IPS DF 6.9 (cell line): Measurements from ENCODE around the gene SPEM2.

Source experiments
- DNase-seq: peaks from one replicate; pipeline ENCODE4 v3.0.0-alpha.2; 2013; ENCODE audit warnings: low read depth, low spot score
- H3K27ac ChIP-seq: one replicate; pipeline ENCODE4 v1.5.1; 2013; ENCODE audit warnings: low read length, control low read depth
- H3K27me3 ChIP-seq: 2 replicates; pipeline ENCODE4 v1.6.1; 2013; ENCODE audit warnings: mild to moderate bottlenecking, low read length; ENCODE audit not compliant: control insufficient read depth, insufficient read depth
- H3K36me3 ChIP-seq: 2 replicates; pipeline ENCODE4 v1.6.1; 2013; ENCODE audit warnings: low read length; ENCODE audit not compliant: control insufficient read depth, insufficient read depth
- H3K4me1 ChIP-seq: 2 replicates; pipeline ENCODE4 v1.6.1; 2013; ENCODE audit warnings: low read length; ENCODE audit not compliant: control insufficient read depth, insufficient read depth
- H3K4me3 ChIP-seq: 2 replicates; pipeline ENCODE4 v1.5.1; 2013; ENCODE audit warnings: mild to moderate bottlenecking, low read length
- H3K9me3 ChIP-seq: 2 replicates; pipeline ENCODE4 v1.6.1; 2013; ENCODE audit warnings: low read length, inconsistent platforms; ENCODE audit not compliant: control insufficient read depth, insufficient read depth
- WGBS: extraction: QIAGEN DNeasy Blood & Tissue Kit; methylation state at CpG from one replicate; pipeline ENCODE4 v1.1.7; 2013; ENCODE audit warnings: mixed read lengths, missing lambda C conversion rate; ENCODE audit not compliant: insufficient read length, insufficient coverage; 5-methylcytosine and 5-hydroxymethylcytosine counted together

Gene SPEM2

GRCh38 chr17:7410634-7411426 lies 14.6 kb upstream of the SPEM2 start:
- Histone ChIP-seq H3K4me1 (peaks cover 2% of the 10 kb centered on the region), H3K4me3 (no peak overlapping the region), H3K27me3 (no peaks in the 10 kb centered on the region), H3K27ac (no peak overlapping the region), H3K9me3 (no peaks in the 10 kb centered on the region), H3K36me3 (peaks cover 30% of the 10 kb centered on the region)
- no CpG with 5 or more reads among the region's 25 CpGs for WGBS
- DNase-seq: no peak

- WGBS: no CpG with 5 or more reads among the region's 8 CpGs
- Histone ChIP-seq H3K36me3 (peaks cover 31% of the 10 kb centered on the region), H3K4me3 (no peak overlapping the region), H3K27ac (no peak overlapping the region), H3K4me1 (peaks cover 2% of the 10 kb centered on the region), H3K27me3 (no peaks in the 10 kb centered on the region), H3K9me3 (no peaks in the 10 kb centered on the region)
- no peak for DNase-seq
Observed at GRCh38 chr17:7411427-7411750, 14.0 kb upstream of the SPEM2 start.

GRCh38 chr17:7413346-7413985 lies 11.9 kb upstream of the SPEM2 start:
- no peak for DNase-seq
- no CpG with 5 or more reads among the region's 6 CpGs for WGBS
- no peak overlapping the region for H3K4me3 ChIP-seq

GRCh38 chr17:7414837-7415236 lies 10.6 kb upstream of the SPEM2 start:
- no peak for DNase-seq
- no CpG with 5 or more reads among the region's 14 CpGs for WGBS
- Histone ChIP-seq H3K9me3 (no peaks in the 10 kb centered on the region), H3K4me3 (no peak overlapping the region), H3K27ac (no peak overlapping the region), H3K4me1 (peaks cover 2% of the 10 kb centered on the region; the same call in 1 of the 2 replicates), H3K27me3 (no peaks in the 10 kb centered on the region), H3K36me3 (peaks cover 29% of the 10 kb centered on the region)

More at GRCh38 chr17:7413346-7413985, 11.9 kb upstream of the SPEM2 start:
- Histone ChIP-seq H3K4me1 (peaks cover 2% of the 10 kb centered on the region; the same call in 1 of the 2 replicates), H3K27ac (no peak overlapping the region), H3K27me3 (no peaks in the 10 kb centered on the region), H3K9me3 (no peaks in the 10 kb centered on the region), H3K36me3 (peaks cover 41% of the 10 kb centered on the region)

- peaks cover 5% of the 10 kb centered on the region for H3K4me1 ChIP-seq
- no peak for DNase-seq
- no peak overlapping the region for H3K27ac ChIP-seq
- WGBS: no CpG with 5 or more reads among the region's 23 CpGs
- no peaks in the 10 kb centered on the region for H3K9me3 ChIP-seq
- H3K36me3 ChIP-seq: peaks cover 21% of the 10 kb centered on the region
- H3K27me3 ChIP-seq: no peaks in the 10 kb centered on the region
- no peak overlapping the region for H3K4me3 ChIP-seq
Observed at GRCh38 chr17:7415784-7416183, 9.6 kb upstream of the SPEM2 start.

- Histone ChIP-seq H3K4me3 (no peak overlapping the region), H3K36me3 (peaks cover 21% of the 10 kb centered on the region), H3K9me3 (no peaks in the 10 kb centered on the region), H3K27ac (no peak overlapping the region), H3K27me3 (no peaks in the 10 kb centered on the region), H3K4me1 (peaks cover 5% of the 10 kb centered on the region)
- DNase-seq: no peak
- WGBS: no CpG with 5 or more reads among the region's 6 CpGs
Observed at GRCh38 chr17:7416323-7416722, 9.1 kb upstream of the SPEM2 start.

GRCh38 chr17:7417056-7417655 lies 8.3 kb upstream of the SPEM2 start:
- no CpG with 5 or more reads among the region's 54 CpGs for WGBS
- Histone ChIP-seq H3K36me3 (peaks cover 21% of the 10 kb centered on the region), H3K27me3 (no peaks in the 10 kb centered on the region), H3K27ac (no peak overlapping the region), H3K4me3 (no peak overlapping the region), H3K9me3 (no peaks in the 10 kb centered on the region), H3K4me1 (peaks cover 5% of the 10 kb centered on the region)
- no peak for DNase-seq

GRCh38 chr17:7418472-7419152 lies 6.8 kb upstream of the SPEM2 start:
- Histone ChIP-seq H3K4me3 (no peak overlapping the region), H3K4me1 (peaks cover 5% of the 10 kb centered on the region), H3K27me3 (no peaks in the 10 kb centered on the region), H3K36me3 (peaks cover 21% of the 10 kb centered on the region), H3K27ac (no peak overlapping the region), H3K9me3 (no peaks in the 10 kb centered on the region)
- DNase-seq: no peak
- no CpG with 5 or more reads among the region's 18 CpGs for WGBS

GRCh38 chr17:7419819-7420610 lies 5.4 kb upstream of the SPEM2 start, which contains the start of gene SPEM1:
SPEM1 (plus strand) TSS chr17:7420324; CDS start chr17:7420385, 61 bp downstream.
- Histone ChIP-seq H3K27me3 (no peaks in the 10 kb centered on the region), H3K4me3 (no peak within 1 kb of the TSS), H3K4me1 (peaks cover 5% of the 10 kb centered on the region), H3K36me3 (peaks cover 18% of the 10 kb centered on the region), H3K9me3 (no peaks in the 10 kb centered on the region), H3K27ac (no peak within 1 kb of the TSS)
- no CpG with 5 or more reads among the region's 17 CpGs for WGBS
- no peak for DNase-seq

GRCh38 chr17:7421186-7421585 lies 4.2 kb upstream of the SPEM2 start:
- no CpG with 5 or more reads among the region's 16 CpGs for WGBS

More at GRCh38 chr17:7421186-7421585, 4.2 kb upstream of the SPEM2 start:
- H3K36me3 ChIP-seq: peaks cover 11% of the 10 kb centered on the region
- H3K4me1 ChIP-seq: peaks cover 5% of the 10 kb centered on the region
- no peaks in the 10 kb centered on the region for H3K27me3 ChIP-seq
- no peak overlapping the region for H3K27ac ChIP-seq
- no peak for DNase-seq
- H3K4me3 ChIP-seq: no peak overlapping the region
- no peaks in the 10 kb centered on the region for H3K9me3 ChIP-seq
